Heart right ventricle (tissue), 16 donors: Measurements from ENCODE around the gene MBOAT7. TPM values are rescaled to one million over a fixed set of nuclear protein-coding genes. Genes with fewer than 3 reads are reported as not detected.

Experiments used
- ATAC-seq, 8 donors: fragments of 200-7000 bp; cut with Tn5 transposase; one replicate each; pipeline ENCODE4 v1.9.1; 2020; ENCODE audit warnings: mild to moderate bottlenecking in 8 of 8, moderate library complexity in 8 of 8, moderate number of reproducible peaks in 1 of 8
- DNase-seq, 2 donors: peaks; one replicate each; pipeline ENCODE4 v3.0.0-alpha.2; 2020
- H3K27ac ChIP-seq, 10 donors: fragments of 200-600 bp; sonication (generic) in 2 of 10; one replicate each; pipeline versions ENCODE4 v1.5.0 to v1.8.0; 2020 to 2022; ENCODE audit warnings: mild to moderate bottlenecking in 3 of 10
- H3K27me3 ChIP-seq, 7 donors: fragments of 200-600 bp; one replicate each; pipeline ENCODE4 v1.8.0; 2021 to 2022; ENCODE audit warnings: mild to moderate bottlenecking in 2 of 7
- H3K36me3 ChIP-seq, 9 donors: fragments of 200-600 bp; sonication (generic) in 1 of 9; one replicate each; pipeline versions ENCODE4 v1.5.0 to v1.8.0; 2020 to 2022; ENCODE audit warnings: mild to moderate bottlenecking in 2 of 9
- H3K4me1 ChIP-seq, 9 donors: fragments of 200-600 bp; sonication (generic) in 1 of 9; one replicate each; pipeline versions ENCODE4 v1.5.0 to v1.8.0; 2020 to 2022; ENCODE audit warnings: mild to moderate bottlenecking in 4 of 9
- H3K4me3 ChIP-seq, 10 donors: fragments of 200-600 bp; sonication (generic) in 2 of 10; one replicate each; pipeline versions ENCODE4 v1.5.0 to v1.8.0; 2020 to 2022; ENCODE audit warnings: mild to moderate bottlenecking in 7 of 10, moderate library complexity in 2 of 10
- H3K9me3 ChIP-seq, 11 donors: fragments of 200-600 bp in 10 of 11; sonication (generic) in 2 of 11; one replicate each; pipeline versions ENCODE4 v1.5.0 to v1.8.0; 2013 to 2022; ENCODE audit warnings: mild to moderate bottlenecking in 2 of 11, control low read depth in 1 of 11, moderate library complexity in 1 of 11
- CTCF ChIP-seq, 9 donors: fragments of 200-600 bp; sonication (generic) in 2 of 9; IDR thresholded peaks; one replicate each; pipeline versions ENCODE4 v1.5.0 to v1.8.0; 2021 to 2022; ENCODE audit warnings: antibody characterized with exemption in 9 of 9, mild to moderate bottlenecking in 5 of 9, moderate library complexity in 1 of 9
- WGBS, 2 donors: extraction: QIAGEN DNeasy Blood & Tissue Kit; methylation state at CpG; one replicate each; pipeline ENCODE4 v1.1.7; 2013; ENCODE audit warnings: inconsistent platforms in 1 of 2; 5-methylcytosine and 5-hydroxymethylcytosine counted together
- intact Hi-C, 10 donors: fragments of 100-400 bp; cut with DNase I; formaldehyde crosslinking; loops; one replicate each; pipeline versions ENCODE4 v1.11.1 to v1.14.2; 2022
- polyA plus RNA-seq, 2 donors: library from polyadenylated mRNA; stranded (reverse); fragments of 200-250 nt; gene quantifications; one replicate each; pipeline ENCODE4 v1.2.3, GENCODE V29; 2013
- total RNA-seq, 10 donors: library from RNA; stranded (reverse); fragmentation: NEBNext Ultra II Directional in 3 of 10; extraction: Animal tissue kit (Norgen Biotek cat#: 25700) in 3 of 10; gene quantifications; one replicate each; pipeline versions ENCODE4 v1.2.1 to v1.2.4, GENCODE V29; 2021 to 2023
- donor health status: Arrhythmogenic right ventricular cardiomyopathy.
- donor health status: ischemic (EF 13 %, LVEDD 7.1; RV severe dilation, severe dysfunction).
- donor health status: healthy with polysubstance abuse.
- donor health status: DM: no; HTN: yes; CAD: no.
- donor health status: DM: no; HTN: no; CAD: no.
- donor health status: ischemic (EF 25% LVEDD 6.9; RV normal size, moderate dysfunction).
- donor health status: ischemic (EF 25% LVEDD 5.7; RV mildly dilated, moderate dysfunction).
- donor health status: healthy.
- donor health status: DM: yes; HTN: yes; CAD: no.
- donor health status: Ischemic cardiomyopathy.
- donor health status: ischemic (EF 35%, LVEDD 5.7; RV mildly dilated, moderate dysfunction).
- donor health status: nonischemic (EF 11% LVEDD 7.7; RV severe dilation, severe dysfunction).
- donor health status: DM: yes; HTN: yes; CAD: no.
- donor health status: PGD.
- donor health status: ischemic (EF 29% LVEDD 5.4; RV normal size, mild dysfunction).
- donor health status: nonischemic (EF 23%, LVEDD 6.1; RV moderate dilation, normal function).

MBOAT7 gene
- total and polyA plus RNA-seq, 12 donors = 7.7 to 29.4 (median 15.5) TPM

GRCh38 chr19:54137699-54138488 is 51.5 kb downstream of the MBOAT7 start, which contains the start of gene CNOT3:
TSS of gene CNOT3 (plus strand) at chr19:54137762. CDS start at chr19:54142979, 5,217 bp downstream.
- WGBS, 2 donors = 1% methylated on average over 82 to 103 of the region's 103 CpGs

GRCh38 chr19:54136864-54137698 is 52.3 kb downstream of the MBOAT7 start:
- H3K27me3 ChIP-seq = peaks cover 0 to 6% (median 0%) of the 10 kb centered on the region in 7 donors
- peak; percentile 90 to 95 (median 94) for ATAC-seq
- H3K27ac ChIP-seq = peak overlapping the region in 9 of 10 donors; percentile 95 to 99 (median 98)
- peak overlapping the region; percentile 7 to 100 (median 99) for H3K4me3 ChIP-seq
- no peak for TF ChIP-seq CTCF (IDR thresholded peaks at IDR 0.05)
- peaks cover 16 to 51% (median 39%) of the 10 kb centered on the region in 9 donors for H3K4me1 ChIP-seq
- H3K9me3 ChIP-seq = no peaks in the 10 kb centered on the region
- intact Hi-C loops = loop anchor here in 2 of 10 donors (1.0 to 2.0 kb wide), 2 partner anchors 22 kb away; partner anchors contain the start of genes PRPF31 (in 2 of the 2) and TFPT (in 2 of the 2)
- peaks cover 0 to 35% (median 0%) of the 10 kb centered on the region in 9 donors for H3K36me3 ChIP-seq
- peak; percentile 99 to 100 for DNase-seq
- 0% methylated on average over 46 of the region's 46 CpGs for WGBS, 2 donors

More at GRCh38 chr19:54137699-54138488, 51.5 kb downstream of the MBOAT7 start, which contains the start of gene CNOT3:
- Histone ChIP-seq H3K9me3 (no peaks in the 10 kb centered on the region), H3K4me3 (peak within 1 kb of the TSS; percentile 86 to 100 (median 99)), H3K4me1 (peaks cover 16 to 51% (median 39%) of the 10 kb centered on the region in 9 donors), H3K36me3 (peaks cover 0 to 33% (median 6%) of the 10 kb centered on the region in 9 donors), H3K27me3 (peaks cover 0 to 6% (median 0%) of the 10 kb centered on the region in 7 donors), H3K27ac (peak within 1 kb of the TSS; percentile 86 to 99 (median 98))
- intact Hi-C loops = loop anchor here in 2 of 10 donors (1.0 to 2.0 kb wide), 2 partner anchors 23 kb away; partner anchors contain the start of genes PRPF31 (in 2 of the 2) and TFPT (in 2 of the 2)
- ATAC-seq = peak in 1 of 8 donors; percentile 1
- peak in 1 of 9 donors; percentile 19 for TF ChIP-seq CTCF (IDR thresholded peaks at IDR 0.05)
- no peak for DNase-seq

GRCh38 chr19:54136086-54136863 is 53.1 kb downstream of the MBOAT7 start:
- intact Hi-C loops = loop anchor here in 1 of 10 donors (2.0 kb wide), 1 partner anchor 21 kb away; the partner anchor contains the start of genes PRPF31 and TFPT
- Histone ChIP-seq H3K4me3 (peak overlapping the region; percentile 7 to 69 (median 58)), H3K9me3 (no peaks in the 10 kb centered on the region), H3K27ac (peak overlapping the region in 9 of 10 donors; percentile 28 to 76 (median 61)), H3K27me3 (peaks cover 0 to 6% (median 0%) of the 10 kb centered on the region in 7 donors), H3K4me1 (peaks cover 16 to 45% (median 38%) of the 10 kb centered on the region in 9 donors), H3K36me3 (peaks cover 0 to 35% (median 0%) of the 10 kb centered on the region in 9 donors)
- DNase-seq (no peak), ATAC-seq (no peak)
- WGBS, 2 donors = 4% methylated on average over 30 of the region's 30 CpGs
- no peak for TF ChIP-seq CTCF (IDR thresholded peaks at IDR 0.05)
